ENCODE results near the gene MCM7. TPM values are rescaled to one million over a fixed set of nuclear protein-coding genes. Genes with fewer than 3 reads are reported as not detected.

Gene MCM7
- polyA plus RNA-seq, 3 donors, result 6.9 to 61.1 (median 8.8) TPM

DNA sequence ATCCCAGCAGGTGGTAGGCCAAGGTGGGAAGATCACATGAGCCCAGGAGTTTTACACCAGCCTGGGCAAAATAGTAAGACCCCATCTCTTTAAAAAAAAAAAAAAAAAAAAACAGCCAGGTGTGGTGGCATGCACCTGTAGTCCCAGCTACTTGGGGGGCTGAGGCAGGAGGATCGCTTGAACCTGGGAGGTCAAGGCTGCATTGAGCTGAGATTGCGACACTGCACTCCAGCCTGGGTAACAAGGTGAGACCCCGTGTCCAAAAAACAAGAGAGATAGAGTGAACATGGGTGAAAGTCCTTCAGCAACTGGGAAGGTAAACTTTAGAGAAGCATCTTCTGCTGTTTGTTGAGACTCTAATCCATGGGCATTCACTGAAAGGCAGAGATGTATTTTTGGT, 41.3 kb upstream of the MCM7 start:
- no peaks in the 10 kb centered on the region for H3K79me2 ChIP-seq (ENCODE audit: insufficient read depth, low read length)
- DNase-seq, result no peak
- H3K36me3 Mint-ChIP-seq, result no peaks in the 10 kb centered on the region
- H3K27me3 Mint-ChIP-seq (ENCODE audit: low read depth in 3 of 3), result peaks cover 0 to 10% (median 2%) of the 10 kb centered on the region in 3 donors
- peaks cover 23 to 28% of the 10 kb centered on the region in 2 donors for H3K4me1 ChIP-seq (ENCODE audit: control insufficient read depth in 1 of 2, insufficient read depth in 2 of 2, low read length in 2 of 2)
- H2AFZ ChIP-seq (ENCODE audit: insufficient read depth, low read depth, low read length, poor library complexity, severe bottlenecking), result no peak overlapping the region
- intact Hi-C loops (cut with micrococcal nuclease), result loop anchor here in 1 of 2 donors (10.0 kb wide), 1 partner anchor 212 kb away; the partner anchor contains the start of gene PILRB
- H3K36me3 ChIP-seq (replicated peaks in 1 of 2; ENCODE audit: control insufficient read depth in 1 of 2, insufficient read depth in 2 of 2, low read length in 2 of 2), result no peaks in the 10 kb centered on the region
- H3K27ac ChIP-seq (ENCODE audit: low read depth in 1 of 2, low read length in 2 of 2), result no peak overlapping the region
- no peaks in the 10 kb centered on the region for H3K27me3 ChIP-seq (ENCODE audit: control insufficient read depth in 2 of 2, insufficient read depth in 2 of 2, low read length in 2 of 2)
- H3K4me3 Mint-ChIP-seq, result no peak overlapping the region
- H3K9me3 Mint-ChIP-seq, result peaks cover 0 to 3% (median 0%) of the 10 kb centered on the region in 7 donors
- H3K4me3 ChIP-seq (replicated peaks in 1 of 3; ENCODE audit: low read depth in 2 of 3, low read length in 3 of 3), result no peak overlapping the region
- peak overlapping the region in 1 of 7 donors; percentile 28 for H3K27ac Mint-ChIP-seq
- H4K20me1 ChIP-seq (ENCODE audit: insufficient read depth, low read length), result no peaks in the 10 kb centered on the region
- no peak overlapping the region for H3K9ac ChIP-seq (ENCODE audit: insufficient read depth, low read length, poor library complexity, severe bottlenecking)
- H3K4me1 Mint-ChIP-seq, result peaks cover 32% of the 10 kb centered on the region
- 100% methylated on average over 2 of the region's 3 CpGs for WGBS (ENCODE audit: insufficient coverage)
- TF ChIP-seq, protein P1, sequence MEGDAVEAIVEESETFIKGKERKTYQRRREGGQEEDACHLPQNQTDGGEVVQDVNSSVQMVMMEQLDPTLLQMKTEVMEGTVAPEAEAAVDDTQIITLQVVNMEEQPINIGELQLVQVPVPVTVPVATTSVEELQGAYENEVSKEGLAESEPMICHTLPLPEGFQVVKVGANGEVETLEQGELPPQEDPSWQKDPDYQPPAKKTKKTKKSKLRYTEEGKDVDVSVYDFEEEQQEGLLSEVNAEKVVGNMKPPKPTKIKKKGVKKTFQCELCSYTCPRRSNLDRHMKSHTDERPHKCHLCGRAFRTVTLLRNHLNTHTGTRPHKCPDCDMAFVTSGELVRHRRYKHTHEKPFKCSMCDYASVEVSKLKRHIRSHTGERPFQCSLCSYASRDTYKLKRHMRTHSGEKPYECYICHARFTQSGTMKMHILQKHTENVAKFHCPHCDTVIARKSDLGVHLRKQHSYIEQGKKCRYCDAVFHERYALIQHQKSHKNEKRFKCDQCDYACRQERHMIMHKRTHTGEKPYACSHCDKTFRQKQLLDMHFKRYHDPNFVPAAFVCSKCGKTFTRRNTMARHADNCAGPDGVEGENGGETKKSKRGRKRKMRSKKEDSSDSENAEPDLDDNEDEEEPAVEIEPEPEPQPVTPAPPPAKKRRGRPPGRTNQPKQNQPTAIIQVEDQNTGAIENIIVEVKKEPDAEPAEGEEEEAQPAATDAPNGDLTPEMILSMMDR (IDR thresholded peaks at IDR 0.05), result no peak
- no peaks in the 10 kb centered on the region for H3K9me3 ChIP-seq (replicated peaks in 1 of 2; ENCODE audit: control insufficient read depth in 1 of 2, insufficient read depth in 1 of 2, low read length in 2 of 2)
- no peak overlapping the region for H3K4me2 ChIP-seq (replicated peaks; ENCODE audit: extremely low read depth, low read length, poor library complexity, severe bottlenecking)

DNA sequence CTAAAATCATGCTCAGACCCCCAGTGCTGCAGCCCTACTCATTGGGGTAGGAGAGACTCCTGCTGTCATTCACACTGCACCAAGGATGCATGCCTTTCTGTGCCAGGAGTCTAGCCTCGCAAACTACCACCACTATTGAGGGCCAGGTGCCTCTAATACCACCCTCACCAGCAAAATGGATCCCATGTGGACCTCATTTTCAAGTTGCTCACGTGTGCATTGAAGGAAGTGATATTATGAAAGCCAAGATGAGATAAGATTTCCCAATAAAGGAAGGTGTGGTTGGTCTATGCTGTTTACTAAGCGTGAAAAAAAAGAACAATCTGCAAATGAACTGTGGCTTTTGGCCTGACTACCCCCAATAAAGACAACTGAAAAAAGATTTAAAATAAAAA, 40.4 kb upstream of the MCM7 start:
- Histone ChIP-seq H3K9ac (ENCODE audit: insufficient read depth, low read length, poor library complexity, severe bottlenecking) (no peak overlapping the region), H3K36me3 (replicated peaks in 1 of 2; ENCODE audit: control insufficient read depth in 1 of 2, insufficient read depth in 2 of 2, low read length in 2 of 2) (no peaks in the 10 kb centered on the region), H3K79me2 (ENCODE audit: insufficient read depth, low read length) (no peaks in the 10 kb centered on the region), H3K4me2 (replicated peaks; ENCODE audit: extremely low read depth, low read length, poor library complexity, severe bottlenecking) (peak overlapping the region; percentile 6), H2AFZ (ENCODE audit: insufficient read depth, low read depth, low read length, poor library complexity, severe bottlenecking) (peak overlapping the region; percentile 61), H3K4me1 (ENCODE audit: control insufficient read depth in 1 of 2, insufficient read depth in 2 of 2, low read length in 2 of 2) (peaks cover 23 to 28% of the 10 kb centered on the region in 2 donors), H3K4me3 (replicated peaks in 1 of 3; ENCODE audit: low read depth in 2 of 3, low read length in 3 of 3) (peak overlapping the region in 1 of 3 experiments; percentile 19), H3K27me3 (ENCODE audit: control insufficient read depth in 2 of 2, insufficient read depth in 2 of 2, low read length in 2 of 2) (no peaks in the 10 kb centered on the region), H4K20me1 (ENCODE audit: insufficient read depth, low read length) (no peaks in the 10 kb centered on the region), H3K9me3 (replicated peaks in 1 of 2; ENCODE audit: control insufficient read depth in 1 of 2, insufficient read depth in 1 of 2, low read length in 2 of 2) (no peaks in the 10 kb centered on the region), H3K27ac (ENCODE audit: low read depth in 1 of 2, low read length in 2 of 2) (peak overlapping the region in 1 of 2 donors; percentile 42)
- Mint-ChIP-seq H3K4me3 (peak overlapping the region in 1 of 2 donors; percentile 81), H3K4me1 (peaks cover 27% of the 10 kb centered on the region), H3K36me3 (no peaks in the 10 kb centered on the region), H3K27me3 (ENCODE audit: low read depth in 3 of 3) (peaks cover 0 to 10% (median 2%) of the 10 kb centered on the region in 3 donors), H3K27ac (peak overlapping the region in 6 of 7 donors; percentile 62 to 84 (median 74)), H3K9me3 (peaks cover 0 to 3% (median 0%) of the 10 kb centered on the region in 7 donors)
- WGBS (ENCODE audit: insufficient coverage), result no CpG with 5 or more reads among the region's 3 CpGs
- DNase-seq, result peak in 1 of 3 donors; percentile 50
- intact Hi-C loops (cut with micrococcal nuclease), result loop anchor here in 1 of 2 donors (10.0 kb wide), 1 partner anchor 213 kb away; the partner anchor contains the start of gene PILRB
- TF ChIP-seq, protein P1 (IDR thresholded peaks at IDR 0.05), result no peak
